Effector memory CD4-positive, alpha-beta T cell (primary cell): ENCODE data around the gene DPP10.

Experiments used
- DNase-seq, 3 donors: peaks; one replicate each; pipeline ENCODE4 v3.0.0-alpha.2; 2020
- H3K27ac ChIP-seq: 2 replicates; pipeline ENCODE4 v1.7.0; 2013; ENCODE audit warnings: mild to moderate bottlenecking, low read length, moderate library complexity; ENCODE audit not compliant: insufficient read depth, poor library complexity, severe bottlenecking
- H3K27me3 ChIP-seq: replicated peaks from 2 replicates; pipeline ENCODE4 v1.7.0; 2013; ENCODE audit warnings: mild to moderate bottlenecking, low read length; ENCODE audit not compliant: insufficient read depth, control insufficient read depth, poor library complexity, severe bottlenecking
- H3K36me3 ChIP-seq: 2 replicates; pipeline ENCODE4 v1.7.0; 2013; ENCODE audit warnings: mild to moderate bottlenecking, low read length, moderate library complexity; ENCODE audit not compliant: control insufficient read depth, insufficient read depth
- H3K4me1 ChIP-seq: 2 replicates; pipeline ENCODE4 v1.7.0; 2013; ENCODE audit warnings: low read length, mild to moderate bottlenecking; ENCODE audit not compliant: control insufficient read depth, insufficient read depth, poor library complexity, severe bottlenecking
- H3K4me3 ChIP-seq: 2 replicates; pipeline ENCODE4 v1.7.0; 2013; ENCODE audit warnings: low read length, low read depth, mild to moderate bottlenecking; ENCODE audit not compliant: insufficient read depth, poor library complexity, severe bottlenecking
- H3K9me3 ChIP-seq: 2 replicates; pipeline ENCODE4 v1.7.0; 2013; ENCODE audit warnings: mild to moderate bottlenecking, low read length, moderate library complexity; ENCODE audit not compliant: control insufficient read depth

Gene DPP10

DNA sequence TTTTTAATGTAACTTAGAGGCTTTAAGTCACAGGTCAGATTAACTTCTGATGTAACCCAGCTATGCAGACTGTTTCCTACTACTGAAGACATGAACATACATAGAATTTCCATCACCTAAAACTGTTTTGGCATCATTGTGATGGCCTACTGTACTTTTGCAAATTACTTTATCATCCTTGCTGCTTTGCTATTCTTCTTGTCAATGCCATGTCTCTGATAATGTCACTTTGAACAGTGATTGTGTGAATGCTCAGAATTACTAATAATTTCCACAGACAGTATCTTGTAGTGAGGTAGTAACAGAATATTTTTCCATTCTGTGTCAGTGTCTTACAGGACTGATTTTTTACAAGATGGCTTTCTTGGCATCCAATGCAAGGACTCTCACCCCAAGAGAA lies 663.5 kb downstream of the DPP10 start:
- Histone ChIP-seq H3K27me3 (no peaks in the 10 kb centered on the region), H3K4me1 (no peaks in the 10 kb centered on the region), H3K4me3 (no peak overlapping the region), H3K9me3 (no peaks in the 10 kb centered on the region), H3K27ac (no peak overlapping the region), H3K36me3 (no peaks in the 10 kb centered on the region)
- no peak for DNase-seq

DNA sequence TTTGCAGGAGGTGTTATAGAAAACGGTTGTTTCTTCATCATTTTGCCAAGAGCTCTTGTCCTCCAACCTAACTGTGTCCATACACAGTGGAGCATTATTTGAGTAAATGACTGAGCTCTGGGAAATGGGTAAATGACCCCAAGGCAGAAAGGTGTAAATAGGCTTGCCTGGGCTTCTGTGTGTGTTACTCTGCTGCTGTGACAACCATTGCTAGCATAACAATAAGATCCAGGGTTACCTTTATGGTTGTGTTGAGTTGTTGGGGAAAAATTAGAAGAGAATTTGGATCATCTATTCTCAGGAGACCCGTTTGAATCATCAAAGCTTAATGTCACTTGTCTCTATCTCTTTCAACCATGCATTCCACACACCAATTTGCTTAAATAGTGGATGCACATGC lies 672.7 kb downstream of the DPP10 start:
- no peaks in the 10 kb centered on the region for H3K36me3 ChIP-seq
- H3K27me3 ChIP-seq: no peaks in the 10 kb centered on the region
- no peak overlapping the region for H3K27ac ChIP-seq
- no peak for DNase-seq
- H3K9me3 ChIP-seq: no peaks in the 10 kb centered on the region
- H3K4me1 ChIP-seq: no peaks in the 10 kb centered on the region
- H3K4me3 ChIP-seq: no peak overlapping the region

DNA sequence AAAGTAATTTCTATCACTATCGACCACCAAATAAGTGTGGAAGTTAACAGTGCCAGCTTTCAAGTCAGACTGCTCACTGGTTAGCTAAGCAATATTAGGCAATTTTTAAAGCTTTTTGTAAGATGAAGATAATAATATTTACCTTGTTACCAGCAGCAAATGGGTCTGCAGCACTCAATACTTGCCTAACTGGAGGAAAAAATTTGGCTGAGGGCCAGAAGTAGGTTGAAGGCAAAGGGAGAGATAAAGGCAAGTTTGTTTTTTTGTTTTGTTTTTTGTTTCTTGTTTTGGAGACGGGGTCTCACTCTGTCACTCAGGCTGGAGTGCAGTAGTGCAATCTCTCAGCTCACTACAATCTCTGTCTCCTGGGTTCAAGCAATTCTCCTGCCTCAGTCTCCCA lies 675.9 kb downstream of the DPP10 start:
- Histone ChIP-seq H3K4me3 (no peak overlapping the region), H3K36me3 (no peaks in the 10 kb centered on the region), H3K9me3 (no peaks in the 10 kb centered on the region), H3K27ac (no peak overlapping the region), H3K27me3 (no peaks in the 10 kb centered on the region), H3K4me1 (no peaks in the 10 kb centered on the region)
- no peak for DNase-seq

DNA sequence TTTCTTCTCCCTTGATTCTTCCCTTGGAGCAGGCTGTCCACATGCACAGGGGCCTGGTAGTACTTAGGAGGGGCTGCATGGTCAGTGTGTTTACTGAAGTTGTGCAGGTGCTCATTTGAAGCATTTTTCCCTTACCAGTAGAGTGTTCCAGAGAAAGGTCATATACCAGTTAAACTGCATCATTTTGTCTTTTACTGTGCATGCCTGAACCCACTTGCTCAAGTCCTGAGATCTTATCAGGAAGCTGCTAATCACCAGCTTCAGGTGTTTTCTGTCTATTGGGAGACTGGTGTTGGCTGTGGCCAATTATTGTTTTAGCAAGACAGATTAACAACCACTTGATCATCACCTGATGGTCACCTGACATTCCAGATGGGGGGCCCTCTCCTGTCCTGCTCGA lies 676.6 kb downstream of the DPP10 start:
- Histone ChIP-seq H3K27me3 (no peaks in the 10 kb centered on the region), H3K27ac (no peak overlapping the region), H3K4me3 (no peak overlapping the region), H3K4me1 (no peaks in the 10 kb centered on the region), H3K36me3 (no peaks in the 10 kb centered on the region), H3K9me3 (no peaks in the 10 kb centered on the region)
- no peak for DNase-seq

DNA sequence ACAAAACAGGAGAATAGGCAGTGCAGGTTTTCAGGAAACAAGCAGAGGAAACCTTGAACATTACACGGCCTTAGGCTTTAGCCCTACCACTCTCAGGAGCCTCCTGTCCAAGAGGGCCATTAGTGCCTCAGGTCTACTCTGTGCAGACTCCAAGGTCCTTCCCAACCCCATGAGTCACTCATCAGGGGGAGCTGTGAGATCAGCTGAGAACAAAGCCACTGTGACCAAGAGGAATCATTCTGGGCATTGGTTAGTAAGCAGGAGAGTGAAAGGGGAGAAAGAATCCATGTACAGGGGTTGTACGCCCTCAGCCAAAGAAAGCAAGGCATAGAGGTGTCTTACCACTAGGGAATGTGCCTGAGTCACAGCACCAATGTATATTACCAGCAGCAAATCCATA lies 680.3 kb downstream of the DPP10 start:
- no peaks in the 10 kb centered on the region for H3K27me3 ChIP-seq
- no peaks in the 10 kb centered on the region for H3K4me1 ChIP-seq
- H3K27ac ChIP-seq: no peak overlapping the region
- H3K36me3 ChIP-seq: no peaks in the 10 kb centered on the region
- no peak for DNase-seq
- no peak overlapping the region for H3K4me3 ChIP-seq
- H3K9me3 ChIP-seq: no peaks in the 10 kb centered on the region

DNA sequence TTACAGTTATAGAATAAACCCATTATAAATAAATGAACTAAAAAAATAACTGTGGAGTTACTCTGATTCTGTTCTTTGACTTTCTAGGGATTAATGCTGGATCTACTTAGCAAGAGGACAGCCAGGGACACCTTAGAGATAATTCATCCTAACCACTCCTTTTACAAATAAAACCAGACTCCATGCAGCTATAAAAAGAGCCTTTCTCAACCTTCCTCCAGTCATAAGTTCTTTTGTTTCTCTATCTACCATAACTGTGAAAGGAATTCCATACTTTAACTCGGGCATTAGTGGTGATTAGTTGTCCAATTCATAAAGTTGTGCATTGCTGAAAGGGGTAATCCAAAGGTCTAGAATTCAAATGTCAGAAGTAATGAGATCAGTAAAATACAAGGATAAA lies 682.4 kb downstream of the DPP10 start:
- Histone ChIP-seq H3K9me3 (no peaks in the 10 kb centered on the region), H3K4me3 (no peak overlapping the region), H3K27ac (no peak overlapping the region), H3K4me1 (no peaks in the 10 kb centered on the region), H3K36me3 (no peaks in the 10 kb centered on the region), H3K27me3 (no peaks in the 10 kb centered on the region)
- no peak for DNase-seq

DNA sequence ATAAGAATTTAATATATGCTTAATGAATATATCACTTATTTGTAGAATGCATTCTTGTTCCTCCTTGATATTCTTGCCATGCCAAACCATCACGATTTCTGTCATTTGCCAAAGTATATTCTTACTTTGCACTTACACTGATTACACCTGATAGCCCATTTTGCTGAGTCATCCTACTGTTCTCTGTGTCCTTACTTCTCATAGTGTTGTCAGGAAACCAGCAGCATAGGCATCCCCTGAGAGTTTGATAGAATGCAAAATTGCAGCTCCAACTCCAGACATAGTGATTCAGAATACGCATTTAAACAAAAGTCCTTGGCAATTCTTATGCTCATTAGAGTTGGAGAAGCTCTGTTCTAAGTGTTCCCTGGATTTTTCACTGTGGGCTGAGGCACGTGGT lies 687.1 kb downstream of the DPP10 start:
- Histone ChIP-seq H3K27ac (no peak overlapping the region), H3K4me1 (no peaks in the 10 kb centered on the region), H3K27me3 (no peaks in the 10 kb centered on the region), H3K4me3 (no peak overlapping the region), H3K36me3 (no peaks in the 10 kb centered on the region), H3K9me3 (no peaks in the 10 kb centered on the region)
- DNase-seq: no peak

DNA sequence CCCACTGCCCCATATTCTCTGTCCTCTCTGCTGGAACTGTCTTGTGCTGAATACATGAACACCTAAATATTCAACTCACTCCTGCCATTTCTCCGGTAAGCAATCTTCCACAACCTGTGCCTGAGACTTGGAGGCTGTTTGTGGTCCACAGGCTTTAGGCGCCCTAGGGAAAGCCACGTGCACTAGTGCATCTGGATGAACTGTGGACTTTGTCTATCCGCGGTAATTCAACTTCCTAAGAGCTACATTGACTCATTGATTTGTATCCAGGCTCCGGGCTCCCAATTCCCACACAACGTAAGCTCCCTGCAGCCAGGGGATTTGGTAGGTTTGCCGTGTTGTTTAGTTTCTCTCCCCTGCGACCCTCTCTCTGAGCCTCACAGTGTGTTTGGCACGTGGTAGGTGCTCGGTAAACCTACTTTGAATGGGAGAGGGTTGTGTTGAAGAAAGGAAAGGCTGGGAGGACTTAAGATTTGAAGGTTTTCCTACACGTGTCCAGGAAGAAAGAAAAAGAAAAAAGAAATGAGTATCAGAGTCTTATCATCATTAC lies 718.2 kb downstream of the DPP10 start:
- Histone ChIP-seq H3K9me3 (no peaks in the 10 kb centered on the region), H3K27ac (no peak overlapping the region), H3K36me3 (no peaks in the 10 kb centered on the region), H3K4me3 (no peak overlapping the region), H3K27me3 (no peaks in the 10 kb centered on the region), H3K4me1 (no peaks in the 10 kb centered on the region)
- no peak for DNase-seq

DNA sequence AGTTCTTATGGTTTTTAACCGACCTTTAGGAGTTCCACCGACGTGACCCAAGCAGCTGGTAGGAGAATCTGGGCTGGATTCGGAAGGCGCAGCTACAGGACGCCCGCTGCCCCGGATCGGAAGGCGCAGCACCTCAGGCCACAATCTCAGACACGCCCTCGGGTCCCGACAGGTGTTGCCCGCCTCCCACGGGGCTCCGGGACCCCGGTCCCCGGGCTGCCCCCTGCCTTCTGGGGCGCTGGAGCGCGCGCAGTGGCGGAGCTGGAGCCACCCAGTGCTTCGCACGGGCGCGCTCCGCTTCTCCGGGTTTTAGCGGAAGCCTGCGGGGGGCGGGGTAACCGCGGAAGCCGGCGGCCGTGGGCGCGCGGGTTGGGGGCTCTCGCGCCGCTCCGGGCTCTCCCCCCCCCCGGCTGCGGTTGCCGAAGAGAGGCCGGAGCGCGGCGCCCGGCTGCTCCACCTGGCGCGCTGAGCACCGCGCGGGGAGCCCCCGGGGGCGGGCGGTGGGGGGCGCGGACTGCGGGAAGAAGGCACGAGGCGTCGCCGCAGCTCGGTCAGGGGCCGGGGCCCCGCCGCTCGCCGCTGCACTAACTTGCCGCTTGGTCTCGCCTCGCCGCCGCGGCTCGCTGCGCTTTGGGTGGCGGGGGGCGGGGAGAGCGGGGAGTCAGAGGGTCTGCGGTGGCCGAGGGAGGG lies 718.8 kb downstream of the DPP10 start:
- no peaks in the 10 kb centered on the region for H3K9me3 ChIP-seq
- H3K36me3 ChIP-seq: no peaks in the 10 kb centered on the region
- no peaks in the 10 kb centered on the region for H3K27me3 ChIP-seq
- no peaks in the 10 kb centered on the region for H3K4me1 ChIP-seq
- H3K4me3 ChIP-seq: no peak overlapping the region
- H3K27ac ChIP-seq: no peak overlapping the region
- DNase-seq: no peak

DNA sequence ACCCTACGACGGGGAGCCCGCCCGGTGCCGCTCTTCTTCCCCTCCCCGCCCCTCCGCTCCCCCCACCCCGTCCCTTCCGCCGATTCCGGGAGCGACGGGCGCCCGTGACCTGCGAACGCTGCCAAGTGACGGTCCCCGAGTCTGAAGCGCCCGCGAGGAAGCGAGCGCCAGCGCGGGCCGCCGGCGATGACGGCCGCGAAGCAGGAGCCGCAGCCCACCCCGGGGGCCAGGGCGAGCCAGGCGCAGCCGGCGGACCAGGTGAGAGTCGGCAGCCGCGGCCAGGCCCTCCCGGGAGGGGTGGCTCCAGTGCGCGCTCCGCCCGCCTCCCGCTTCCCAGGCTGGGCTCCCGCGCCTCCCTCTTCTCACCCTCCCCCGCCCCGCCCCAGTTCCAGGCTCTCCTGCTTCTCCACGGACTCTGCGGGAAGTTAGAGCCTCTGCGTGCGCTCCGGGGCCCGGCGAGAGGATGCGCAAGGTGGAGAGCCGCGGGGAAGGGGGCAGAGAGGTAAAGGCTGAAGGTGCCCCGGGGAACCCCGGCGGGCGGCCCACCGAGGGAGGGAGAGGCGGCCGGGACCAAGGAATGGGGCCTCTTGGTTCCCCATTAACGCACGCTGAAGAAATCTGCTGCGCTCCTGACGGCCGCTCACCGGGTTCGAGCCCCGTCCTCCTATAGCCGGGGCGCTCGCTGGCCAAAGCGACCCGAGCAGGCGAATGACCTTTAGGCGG lies 719.5 kb downstream of the DPP10 start:
- Histone ChIP-seq H3K4me3 (no peak overlapping the region), H3K36me3 (no peaks in the 10 kb centered on the region), H3K27ac (no peak overlapping the region)

More for the DNA sequence above, 719.5 kb downstream of the DPP10 start:
- Histone ChIP-seq H3K9me3 (no peaks in the 10 kb centered on the region), H3K4me1 (no peaks in the 10 kb centered on the region), H3K27me3 (no peaks in the 10 kb centered on the region)
- no peak for DNase-seq
